ENCODE measurements around the gene SNRNP200. TPM values are rescaled to one million over a fixed set of nuclear protein-coding genes. Genes with fewer than 3 reads are reported as not detected.

The SNRNP200 gene
- polyA plus RNA-seq, 1 donor (not counting 4 experiments of a cell fraction or from before 2014, with no cell fraction given): 78.4 TPM

- FAIRE-seq: no peak
- Histone ChIP-seq H3K27me3 (ENCODE audit: control insufficient read depth, extremely low read depth, insufficient read depth, low read length) (no peaks in the 10 kb centered on the region), H3K4me1 (ENCODE audit: control insufficient read depth, extremely low read depth, insufficient read depth, low read length) (peaks cover 22% of the 10 kb centered on the region), H3K36me3 (ENCODE audit: control insufficient read depth in 2 of 2, extremely low read depth in 1 of 2, insufficient read depth in 2 of 2, low read length in 2 of 2) (peaks cover 0 to 4% of the 10 kb centered on the region in 2 experiments), H3K4me2 (ENCODE audit: control insufficient read depth, extremely low read depth, insufficient read depth, low read depth, low read length) (peak overlapping the region; percentile 35), H3K9ac (ENCODE audit: control insufficient read depth, extremely low read depth, insufficient read depth, low read length) (no peak overlapping the region), H3K9me3 (ENCODE audit: control insufficient read depth, low read depth, low read length) (no peaks in the 10 kb centered on the region), H3K9me1 (ENCODE audit: control insufficient read depth, extremely low read depth, insufficient read depth, low read length) (no peaks in the 10 kb centered on the region), H3K79me2 (ENCODE audit: control insufficient read depth, insufficient read depth, low read length) (no peaks in the 10 kb centered on the region), H4K20me1 (ENCODE audit: control insufficient read depth, extremely low read depth, insufficient read depth, low read length) (no peaks in the 10 kb centered on the region), H2AFZ (ENCODE audit: control insufficient read depth, low read length) (no peak overlapping the region), H3K27ac (ENCODE audit: control insufficient read depth, insufficient read depth, low read length) (no peak overlapping the region), H3K4me3 (ENCODE audit: control insufficient read depth in 2 of 3, extremely low read depth in 1 of 3, insufficient read depth in 2 of 3, low read depth in 1 of 3, low read length in 3 of 3) (no peak overlapping the region)
- TF ChIP-seq CTCF (optimal IDR thresholded peaks at IDR 0.05 in 1 of 3, IDR thresholded peaks at IDR 0.05 in 1 of 3, conservative IDR thresholded peaks at IDR 0.05 in 1 of 3; ENCODE audit: extremely low read depth in 1 of 3, insufficient read depth in 2 of 3, low read length in 3 of 3): no peak
- no peak for TF ChIP-seq EZH2 (IDR thresholded peaks at IDR 0.05; ENCODE audit: low read length)
- DNase-seq (ENCODE audit: low read depth, low spot score): no peak
- dilution Hi-C loops (cut with MboI; ENCODE audit: extremely low pct_ligation_motif_present, low sequenced_read_pairs): no loop called here
Measured at GRCh38 chr2:96329874-96330273, 24.5 kb upstream of the SNRNP200 start.

DNA sequence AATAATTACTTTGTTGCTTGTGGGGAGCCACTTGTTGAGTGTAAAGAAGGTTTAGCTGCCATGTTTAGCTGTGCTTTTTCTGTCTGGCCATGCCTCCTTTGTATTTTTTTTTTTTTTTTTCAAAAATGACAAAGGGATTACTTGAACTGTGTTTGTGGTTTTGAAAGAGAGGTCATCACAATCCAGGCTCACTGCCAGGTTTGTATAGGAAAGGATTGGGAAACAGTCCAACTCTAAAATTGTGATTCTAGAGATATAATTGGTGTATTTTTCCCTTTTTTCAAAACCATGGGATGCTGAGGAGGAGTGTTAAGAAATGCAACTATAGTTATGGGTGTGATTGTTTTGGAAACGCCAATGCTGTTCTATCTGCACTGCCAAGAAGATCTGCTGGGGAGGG, 24.1 kb upstream of the SNRNP200 start:
- H4K20me1 ChIP-seq (ENCODE audit: control insufficient read depth, extremely low read depth, insufficient read depth, low read length): no peaks in the 10 kb centered on the region
- no peak for DNase-seq (ENCODE audit: low read depth, low spot score)
- no peak overlapping the region for H3K4me3 ChIP-seq (ENCODE audit: control insufficient read depth in 2 of 3, extremely low read depth in 1 of 3, insufficient read depth in 2 of 3, low read depth in 1 of 3, low read length in 3 of 3)
- no peak for FAIRE-seq
- H3K27ac ChIP-seq (ENCODE audit: control insufficient read depth, insufficient read depth, low read length): no peak overlapping the region
- H3K79me2 ChIP-seq (ENCODE audit: control insufficient read depth, insufficient read depth, low read length): no peaks in the 10 kb centered on the region
- TF ChIP-seq EZH2 (IDR thresholded peaks at IDR 0.05; ENCODE audit: low read length): no peak
- TF ChIP-seq CTCF (optimal IDR thresholded peaks at IDR 0.05 in 1 of 3, IDR thresholded peaks at IDR 0.05 in 1 of 3, conservative IDR thresholded peaks at IDR 0.05 in 1 of 3; ENCODE audit: extremely low read depth in 1 of 3, insufficient read depth in 2 of 3, low read length in 3 of 3): no peak
- H2AFZ ChIP-seq (ENCODE audit: control insufficient read depth, low read length): no peak overlapping the region
- H3K9ac ChIP-seq (ENCODE audit: control insufficient read depth, extremely low read depth, insufficient read depth, low read length): no peak overlapping the region
- no peaks in the 10 kb centered on the region for H3K27me3 ChIP-seq (ENCODE audit: control insufficient read depth, extremely low read depth, insufficient read depth, low read length)
- dilution Hi-C loops (cut with MboI; ENCODE audit: extremely low pct_ligation_motif_present, low sequenced_read_pairs): no loop called here
- peaks cover 0 to 4% of the 10 kb centered on the region in 2 experiments for H3K36me3 ChIP-seq (ENCODE audit: control insufficient read depth in 2 of 2, extremely low read depth in 1 of 2, insufficient read depth in 2 of 2, low read length in 2 of 2)
- H3K9me1 ChIP-seq (ENCODE audit: control insufficient read depth, extremely low read depth, insufficient read depth, low read length): no peaks in the 10 kb centered on the region
- peaks cover 22% of the 10 kb centered on the region for H3K4me1 ChIP-seq (ENCODE audit: control insufficient read depth, extremely low read depth, insufficient read depth, low read length)
- H3K4me2 ChIP-seq (ENCODE audit: control insufficient read depth, extremely low read depth, insufficient read depth, low read depth, low read length): no peak overlapping the region
- no peaks in the 10 kb centered on the region for H3K9me3 ChIP-seq (ENCODE audit: control insufficient read depth, low read depth, low read length)
